Endothelial cell of umbilical vein (primary cell): ENCODE data around the gene ZNF385C. TPM values are rescaled to one million over a fixed set of nuclear protein-coding genes. Genes with fewer than 3 reads are reported as not detected.

Experiments
- BruUV-seq: library from RNA; stranded (reverse); fragments of 400-500 nt; replicated peaks from 2 replicates; lab custom pipeline; 2021; lab: Mats Ljungman, UMichigan
- CTCF ChIA-PET: fragments of 300-600, 350-600 bp; sonication (Branson Sonifier 250); formaldehyde crosslinking; loops from one replicate; lab custom pipeline; 2021; ENCODE audit warnings: antibody characterized with exemption, inconsistent platforms; lab: Charles Lee
- POLR2A ChIA-PET: fragments of 300-600, 350-600 bp; sonication (Branson Sonifier 250); formaldehyde crosslinking; loops from one replicate; lab custom pipeline; 2021; ENCODE audit warnings: antibody characterized with exemption, inconsistent platforms; lab: Charles Lee
- DNase-seq: peaks from one replicate; pipeline ENCODE4 v3.0.0-alpha.2; 2011; ENCODE audit warnings: low read depth, low spot score
- FAIRE-seq: peaks from 2 replicates; lab custom pipeline; 2011; peaks lifted over from hg19 to GRCh38; lab: Jason Lieb, UNC
- H2AFZ ChIP-seq: 2 replicates; pipeline ENCODE4 v1.6.0; 2012; ENCODE audit warnings: low read depth, low read length, control low read depth, inconsistent platforms
- H3K27ac ChIP-seq: 2 replicates; pipeline ENCODE4 v1.5.1; 2011; ENCODE audit warnings: low read depth, mild to moderate bottlenecking, control low read depth, low read length, moderate library complexity; ENCODE audit not compliant: insufficient read depth
- H3K27me3 ChIP-seq, 2 experiments: 2 replicates each; pipeline versions ENCODE4 v1.6.0 to v1.6.1; 2011; ENCODE audit warnings: low read length in 2 of 2, mixed read lengths in 1 of 2; ENCODE audit not compliant: control insufficient read depth in 2 of 2, insufficient read depth in 2 of 2
- H3K36me3 ChIP-seq, 2 experiments: 2 replicates in 1 of 2; 3 replicates in 1 of 2; pipeline ENCODE4 v1.5.1; 2011; ENCODE audit warnings: low read length in 2 of 2, mild to moderate bottlenecking in 1 of 2, moderate library complexity in 1 of 2; ENCODE audit not compliant: control insufficient read depth in 2 of 2, insufficient read depth in 2 of 2; ENCODE audit errors: extremely low read depth in 1 of 2
- H3K4me1 ChIP-seq: 3 replicates; pipeline ENCODE4 v1.5.1; 2011; ENCODE audit warnings: mild to moderate bottlenecking, low read length; ENCODE audit not compliant: control insufficient read depth, insufficient read depth; ENCODE audit errors: extremely low read depth
- H3K4me2 ChIP-seq: 2 replicates; pipeline ENCODE4 v1.6.1; 2011; ENCODE audit warnings: low read length, control low read depth, mixed read lengths; ENCODE audit not compliant: insufficient read depth
- H3K4me3 ChIP-seq, 3 experiments: fragments of 200-600 bp in 1 of 3; sonication (generic), shearing (Covaris generic) in 1 of 3; replicated peaks in 1 of 3; 2 replicates each; pipeline ENCODE4 v1.5.1; 2011 to 2016; ENCODE audit warnings: control low read depth in 3 of 3, low read length in 3 of 3, mild to moderate bottlenecking in 2 of 3, inconsistent platforms in 1 of 3, low read depth in 1 of 3, moderate library complexity in 1 of 3; ENCODE audit not compliant: insufficient read depth in 1 of 3
- H3K79me2 ChIP-seq: 2 replicates; pipeline ENCODE4 v1.6.0; 2012; ENCODE audit warnings: low read length, inconsistent platforms; ENCODE audit not compliant: control insufficient read depth, insufficient read depth
- H3K9ac ChIP-seq: replicated peaks from 2 replicates; pipeline ENCODE3; 2011; ENCODE audit warnings: low read length, control low read depth; ENCODE audit not compliant: insufficient read depth; ENCODE audit errors: extremely low read depth
- H3K9me1 ChIP-seq: replicated peaks from 3 replicates; pipeline ENCODE4 v1.6.0; 2011; ENCODE audit warnings: mild to moderate bottlenecking, low read length; ENCODE audit not compliant: control insufficient read depth, insufficient read depth; ENCODE audit errors: extremely low read depth
- H3K9me3 ChIP-seq: replicated peaks from 2 replicates; pipeline ENCODE4 v1.5.1; 2012; ENCODE audit warnings: low read length, inconsistent platforms; ENCODE audit not compliant: control insufficient read depth, insufficient read depth
- H4K20me1 ChIP-seq: replicated peaks from 2 replicates; pipeline ENCODE3; 2011; ENCODE audit warnings: mild to moderate bottlenecking, low read length; ENCODE audit not compliant: control insufficient read depth, insufficient read depth; ENCODE audit errors: extremely low read depth
- EZH2 ChIP-seq: IDR thresholded peaks from 2 replicates; pipeline ENCODE4 v1.6.1; 2012; ENCODE audit warnings: borderline replicate concordance, low read depth, mild to moderate bottlenecking, moderate library complexity, low read length, inconsistent platforms; ENCODE audit not compliant: severe bottlenecking
- FOS ChIP-seq: IDR thresholded peaks from 2 replicates; pipeline ENCODE4 v1.6.1; 2011; ENCODE audit warnings: mild to moderate bottlenecking, low read length, moderate library complexity, borderline replicate concordance; ENCODE audit not compliant: insufficient read depth
- GATA2 ChIP-seq: IDR thresholded peaks from 2 replicates; pipeline ENCODE4 v1.7.0; 2011; ENCODE audit warnings: low read depth, mild to moderate bottlenecking, moderate library complexity, mixed read lengths, low read length; ENCODE audit not compliant: insufficient read length, insufficient read depth
- JUN ChIP-seq: IDR thresholded peaks from 2 replicates; pipeline ENCODE4 v1.6.1; 2011; ENCODE audit warnings: borderline replicate concordance, low read depth; ENCODE audit not compliant: insufficient read length, insufficient read depth
- MYC ChIP-seq: IDR thresholded peaks from one replicate; pipeline ENCODE4 v1.6.1; 2011; ENCODE audit warnings: mild to moderate bottlenecking, low read depth, low read length
- POLR2A ChIP-seq: IDR thresholded peaks from 2 replicates; pipeline ENCODE4 v1.6.1; 2012; ENCODE audit warnings: low read depth, mild to moderate bottlenecking, control low read depth, low read length
- POLR2AphosphoS5 ChIP-seq: IDR thresholded peaks from 2 replicates; pipeline ENCODE4 v1.6.1; 2012; ENCODE audit warnings: low read depth, mild to moderate bottlenecking, control low read depth, low read length, moderate library complexity; ENCODE audit not compliant: insufficient read depth
- dilution Hi-C: fragments of 300-500 bp; cut with MboI; formaldehyde crosslinking; loops from one replicate; pipeline ENCODE4 v1.15.0; 2019; ENCODE audit warnings: low sequenced_read_pairs; ENCODE audit not compliant: extremely low pct_ligation_motif_present
- intact Hi-C: fragments of 100-400 bp; cut with micrococcal nuclease; formaldehyde crosslinking; loops from one replicate; pipeline ENCODE4 v1.10.0; 2022
- polyA plus RNA-seq, 4 experiments: library from polyadenylated mRNA; depleted of rRNA in 3 of 4; stranded (reverse) in 3 of 4; unstranded in 1 of 4; fragments of >200 nt; gene quantifications; 2 replicates each; pipeline versions ENCODE4 v1.2.1 to v1.2.3, GENCODE V29; 2011 to 2012; ENCODE audit warnings: missing spikeins in 1 of 4
- total RNA-seq: library from RNA; stranded (reverse); gene quantifications from 2 replicates; pipeline ENCODE4 v1.2.3, GENCODE V29; 2021
- TF ChIP-seq, protein P1 (sequence below), 2 donors: IDR thresholded peaks; 1 replicate in 1 of 2; 2 replicates in 1 of 2; pipeline ENCODE4 v1.5.1; 2011; ENCODE audit warnings: low read length in 2 of 2, mild to moderate bottlenecking in 2 of 2, moderate library complexity in 2 of 2, control low read depth in 1 of 2, inconsistent platforms in 1 of 2, low read depth in 1 of 2; ENCODE audit not compliant: insufficient read depth in 1 of 2; ENCODE audit errors: extremely low read depth in 1 of 2
- TF ChIP-seq, protein P2 (sequence below): IDR thresholded peaks from 2 replicates; pipeline ENCODE4 v1.6.1; 2011; ENCODE audit not compliant: insufficient read depth, insufficient read length

The ZNF385C gene
- total and polyA plus RNA-seq, 2 donors (not counting 3 experiments of a cell fraction or from before 2014, with no cell fraction given): 0.07 TPM; not detected in 1

GRCh38 chr17:42018339-42018738, 79.9 kb downstream of the ZNF385C start:
- Histone ChIP-seq H3K9me3 (no peaks in the 10 kb centered on the region), H2AFZ (no peak overlapping the region), H3K79me2 (peaks cover 54% of the 10 kb centered on the region), H3K27me3 (no peaks in the 10 kb centered on the region), H4K20me1 (no peaks in the 10 kb centered on the region), H3K4me2 (peak overlapping the region; percentile 69), H3K27ac (peak overlapping the region; percentile 88), H3K4me3 (peak overlapping the region in 1 of 3 experiments; percentile 96), H3K9ac (peak overlapping the region; percentile 98), H3K9me1 (no peaks in the 10 kb centered on the region), H3K4me1 (peaks cover 15% of the 10 kb centered on the region), H3K36me3 (peaks cover 3 to 9% of the 10 kb centered on the region in 2 experiments)
- BruUV-seq: no TSS peak
- DNase-seq: no peak
- CTCF ChIA-PET: interaction anchor here (0.9 to 3.4 kb wide), 9 partner anchors 11 to 88 kb away, joined by 3 to 13 read pairs (median 4); partner anchors contain the start of genes C17orf113 and ODAD4
- dilution Hi-C loops: no loop called here
- peak; percentile 12 for FAIRE-seq
- intact Hi-C loops: loop anchor here (5.0 kb wide), 1 partner anchor 51 kb away; the partner anchor contains the start of gene CNP
- POLR2A ChIA-PET: no interaction called here
- TF ChIP-seq EZH2 (no peak), POLR2A (no peak), JUN (no peak), FOS (no peak), MYC (no peak), GATA2 (no peak), POLR2AphosphoS5 (no peak)
- TF ChIP-seq, protein P1, sequence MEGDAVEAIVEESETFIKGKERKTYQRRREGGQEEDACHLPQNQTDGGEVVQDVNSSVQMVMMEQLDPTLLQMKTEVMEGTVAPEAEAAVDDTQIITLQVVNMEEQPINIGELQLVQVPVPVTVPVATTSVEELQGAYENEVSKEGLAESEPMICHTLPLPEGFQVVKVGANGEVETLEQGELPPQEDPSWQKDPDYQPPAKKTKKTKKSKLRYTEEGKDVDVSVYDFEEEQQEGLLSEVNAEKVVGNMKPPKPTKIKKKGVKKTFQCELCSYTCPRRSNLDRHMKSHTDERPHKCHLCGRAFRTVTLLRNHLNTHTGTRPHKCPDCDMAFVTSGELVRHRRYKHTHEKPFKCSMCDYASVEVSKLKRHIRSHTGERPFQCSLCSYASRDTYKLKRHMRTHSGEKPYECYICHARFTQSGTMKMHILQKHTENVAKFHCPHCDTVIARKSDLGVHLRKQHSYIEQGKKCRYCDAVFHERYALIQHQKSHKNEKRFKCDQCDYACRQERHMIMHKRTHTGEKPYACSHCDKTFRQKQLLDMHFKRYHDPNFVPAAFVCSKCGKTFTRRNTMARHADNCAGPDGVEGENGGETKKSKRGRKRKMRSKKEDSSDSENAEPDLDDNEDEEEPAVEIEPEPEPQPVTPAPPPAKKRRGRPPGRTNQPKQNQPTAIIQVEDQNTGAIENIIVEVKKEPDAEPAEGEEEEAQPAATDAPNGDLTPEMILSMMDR (IDR thresholded peaks at IDR 0.05; ENCODE audit: extremely low read depth in 1 of 2, insufficient read depth in 1 of 2, low read depth in 1 of 2, low read length in 2 of 2): no peak
- TF ChIP-seq, protein P2, sequence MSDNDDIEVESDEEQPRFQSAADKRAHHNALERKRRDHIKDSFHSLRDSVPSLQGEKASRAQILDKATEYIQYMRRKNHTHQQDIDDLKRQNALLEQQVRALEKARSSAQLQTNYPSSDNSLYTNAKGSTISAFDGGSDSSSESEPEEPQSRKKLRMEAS: no peak
